Myocyte (in vitro differentiated cells): ENCODE data around the gene SHCBP1. TPM values are rescaled to one million over a fixed set of nuclear protein-coding genes. Genes with fewer than 3 reads are reported as not detected.
"Not testable (repeated sequence)": the region's sequence is repeated elsewhere in the genome, so short reads cannot be mapped to it uniquely, and the experiment has no call there.

Experiments
- DNase-seq: peaks from one replicate; pipeline ENCODE4 v3.0.0-alpha.2; 2012; ENCODE audit warnings: low read depth
- polyA plus RNA-seq: library from polyadenylated mRNA; unstranded; fragments of >200 nt; gene quantifications from one replicate; pipeline ENCODE4 v1.2.1, GENCODE V29; 2012; ENCODE audit warnings: missing spikeins
- total RNA-seq: library from RNA; depleted of rRNA; stranded (reverse); fragments of >200 nt; gene quantifications from 2 replicates; pipeline ENCODE4 v1.2.3, GENCODE V29; 2014

The SHCBP1 gene
- 0.88 and 3.2 TPM in 2 replicates for total RNA-seq
- 0.54 TPM for polyA plus RNA-seq

GRCh38 chr16:46621006-46621933, at the start of gene SHCBP1:
Gene SHCBP1, minus strand, starts transcription at chr16:46621379. Its CDS starts 20 bp downstream, at chr16:46621359.
- peak; percentile 93 for DNase-seq

GRCh38 chr16:46662123-46662522, 40.9 kb upstream of the SHCBP1 start:
- DNase-seq, result no peak

GRCh38 chr16:46658925-46659324, 37.7 kb upstream of the SHCBP1 start:
- peak; percentile 32 for DNase-seq

GRCh38 chr16:46651305-46651704, 30.1 kb upstream of the SHCBP1 start:
- DNase-seq, result no peak

- peak; percentile 94 for DNase-seq
Observed at GRCh38 chr16:46650254-46650623, 29.1 kb upstream of the SHCBP1 start.

GRCh38 chr16:46649588-46650253, 28.5 kb upstream of the SHCBP1 start:
- peak; percentile 89 for DNase-seq

GRCh38 chr16:46648656-46649055, 27.5 kb upstream of the SHCBP1 start:
- no peak for DNase-seq

GRCh38 chr16:46638947-46639925, 18.1 kb upstream of the SHCBP1 start:
- DNase-seq, result peak; percentile 58

- no peak for DNase-seq
Observed at GRCh38 chr16:46632778-46633733, 11.9 kb upstream of the SHCBP1 start.

- peak; percentile 77 for DNase-seq
Observed at GRCh38 chr16:46629331-46630219, 8.4 kb upstream of the SHCBP1 start.

- DNase-seq, result no peak
Observed at GRCh38 chr16:46627746-46628145, 6.6 kb upstream of the SHCBP1 start.

GRCh38 chr16:46626681-46627080, 5.5 kb upstream of the SHCBP1 start:
- not testable (repeated sequence) for DNase-seq

- DNase-seq, result not testable (repeated sequence)
Observed at GRCh38 chr16:46624862-46625261, 3.7 kb upstream of the SHCBP1 start.

GRCh38 chr16:46623707-46624106, 2.5 kb upstream of the SHCBP1 start:
- not testable (repeated sequence) for DNase-seq

- not testable (repeated sequence) for DNase-seq
Observed at GRCh38 chr16:46623246-46623645, 2.1 kb upstream of the SHCBP1 start.

GRCh38 chr16:46621934-46622676, 926 bp upstream of the SHCBP1 start:
- no peak for DNase-seq

GRCh38 chr16:46620266-46621005, 743 bp downstream of the SHCBP1 start:
- DNase-seq, result no peak
